Keratinocyte (primary cell): Measurements from ENCODE around the gene LIME1. TPM values are rescaled to one million over a fixed set of nuclear protein-coding genes. Genes with fewer than 3 reads are reported as not detected.

Source experiments
- DNase-seq: peaks from one replicate; pipeline ENCODE4 v3.0.0-alpha.2; 2011; ENCODE audit warnings: low read depth, missing footprints, low spot score
- FAIRE-seq: peaks from 2 replicates; lab custom pipeline; 2011; peaks lifted over from hg19 to GRCh38; lab: Jason Lieb, UNC
- H2AFZ ChIP-seq: 2 replicates; pipeline ENCODE4 v1.6.0; 2012; ENCODE audit warnings: low read length, control low read depth, inconsistent platforms; ENCODE audit not compliant: control insufficient read depth
- H3K27ac ChIP-seq: 2 replicates; pipeline ENCODE4 v1.5.1; 2011; ENCODE audit warnings: low read length; ENCODE audit not compliant: control insufficient read depth, insufficient read depth
- H3K27me3 ChIP-seq: 3 replicates; pipeline ENCODE4 v1.6.0; 2011; ENCODE audit warnings: low read length; ENCODE audit not compliant: control insufficient read depth, insufficient read depth; ENCODE audit errors: extremely low read depth
- H3K36me3 ChIP-seq, 2 experiments: 2 replicates in 1 of 2; 3 replicates in 1 of 2; pipeline ENCODE4 v1.5.1; 2011; ENCODE audit warnings: low read length in 2 of 2, mild to moderate bottlenecking in 1 of 2; ENCODE audit not compliant: control insufficient read depth in 2 of 2, insufficient read depth in 2 of 2; ENCODE audit errors: extremely low read depth in 1 of 2
- H3K4me1 ChIP-seq: 3 replicates; pipeline ENCODE4 v1.5.1; 2011; ENCODE audit warnings: low read length; ENCODE audit not compliant: control insufficient read depth, insufficient read depth; ENCODE audit errors: extremely low read depth
- H3K4me2 ChIP-seq: 3 replicates; pipeline ENCODE4 v1.6.0; 2011; ENCODE audit warnings: low read depth, low read length; ENCODE audit not compliant: control insufficient read depth, insufficient read depth; ENCODE audit errors: extremely low read depth
- H3K4me3 ChIP-seq, 3 experiments: fragments of 200-600 bp in 1 of 3; sonication (generic) in 1 of 3; 2 replicates in 2 of 3; 3 replicates in 1 of 3; pipeline ENCODE4 v1.5.1; 2011 to 2016; ENCODE audit warnings: low read length in 3 of 3, mild to moderate bottlenecking in 3 of 3, control low read depth in 2 of 3, inconsistent platforms in 1 of 3, low read depth in 1 of 3, mixed read lengths in 1 of 3, mixed run types in 1 of 3, moderate library complexity in 1 of 3; ENCODE audit not compliant: control insufficient read depth in 2 of 3, insufficient read depth in 2 of 3; ENCODE audit errors: extremely low read depth in 1 of 3
- H3K79me2 ChIP-seq: 2 replicates; pipeline ENCODE4 v1.6.0; 2012; ENCODE audit warnings: low read length; ENCODE audit not compliant: control insufficient read depth, insufficient read depth
- H3K9ac ChIP-seq: 3 replicates; pipeline ENCODE4 v1.6.0; 2011; ENCODE audit warnings: low read length; ENCODE audit not compliant: control insufficient read depth, insufficient read depth; ENCODE audit errors: extremely low read depth
- H3K9me1 ChIP-seq: 3 replicates; pipeline ENCODE4 v1.6.0; 2011; ENCODE audit warnings: low read length; ENCODE audit not compliant: control insufficient read depth, insufficient read depth; ENCODE audit errors: extremely low read depth
- H3K9me3 ChIP-seq: 2 replicates; pipeline ENCODE4 v1.5.1; 2012; ENCODE audit warnings: low read depth, low read length; ENCODE audit not compliant: control insufficient read depth
- H4K20me1 ChIP-seq: 3 replicates; pipeline ENCODE4 v1.6.0; 2011; ENCODE audit warnings: low read length; ENCODE audit not compliant: control insufficient read depth, insufficient read depth; ENCODE audit errors: extremely low read depth
- EZH2 ChIP-seq: IDR thresholded peaks from one replicate; pipeline ENCODE4 v1.6.1; 2012; ENCODE audit warnings: inconsistent platforms, mild to moderate bottlenecking, low read length, moderate library complexity
- dilution Hi-C: fragments of 300-500 bp; cut with MboI; formaldehyde crosslinking; loops from one replicate; pipeline ENCODE4 v1.7.0; 2020; ENCODE audit warnings: low sequenced_read_pairs; ENCODE audit not compliant: extremely low pct_ligation_motif_present
- polyA plus RNA-seq, 5 experiments: library from polyadenylated mRNA; depleted of rRNA in 3 of 5; stranded (reverse) in 3 of 5; stranded (forward) in 1 of 5; unstranded in 1 of 5; fragments of >200 nt; gene quantifications; 1 replicate in 1 of 5; 2 replicates in 3 of 5; 3 replicates in 1 of 5; pipeline versions ENCODE4 v1.2.1 to v1.2.3, GENCODE V29; 2011 to 2012; ENCODE audit warnings: missing spikeins in 2 of 5, low read depth in 1 of 5, low replicate concordance in 1 of 5
- TF ChIP-seq, protein P1 (sequence below), 3 experiments: IDR thresholded peaks in 1 of 3; conservative IDR thresholded peaks in 1 of 3; optimal IDR thresholded peaks in 1 of 3; 2 replicates in 2 of 3; 3 replicates in 1 of 3; pipeline versions ENCODE3 to v1.5.1; 2011; ENCODE audit warnings: low read length in 3 of 3, mild to moderate bottlenecking in 3 of 3, moderate library complexity in 2 of 3, control low read depth in 1 of 3, inconsistent platforms in 1 of 3; ENCODE audit not compliant: insufficient read depth in 2 of 3; ENCODE audit errors: extremely low read depth in 1 of 3

LIME1 gene
- polyA plus RNA-seq, 1 donor (not counting 4 experiments of a cell fraction or from before 2014, with no cell fraction given), result 0.75 TPM

GRCh38 chr20:63767886-63768285, 31.4 kb downstream of the LIME1 start:
- H4K20me1 ChIP-seq, result no peaks in the 10 kb centered on the region
- peaks cover 8% of the 10 kb centered on the region for H3K27me3 ChIP-seq
- no peaks in the 10 kb centered on the region for H3K9me1 ChIP-seq
- DNase-seq (no peak), FAIRE-seq (no peak)
- H3K27ac ChIP-seq, result no peak overlapping the region
- no peaks in the 10 kb centered on the region for H3K9me3 ChIP-seq
- H3K4me2 ChIP-seq, result no peak overlapping the region
- H3K79me2 ChIP-seq, result no peaks in the 10 kb centered on the region
- dilution Hi-C loops, result no loop called here
- no peak for TF ChIP-seq EZH2
- TF ChIP-seq, protein P1, sequence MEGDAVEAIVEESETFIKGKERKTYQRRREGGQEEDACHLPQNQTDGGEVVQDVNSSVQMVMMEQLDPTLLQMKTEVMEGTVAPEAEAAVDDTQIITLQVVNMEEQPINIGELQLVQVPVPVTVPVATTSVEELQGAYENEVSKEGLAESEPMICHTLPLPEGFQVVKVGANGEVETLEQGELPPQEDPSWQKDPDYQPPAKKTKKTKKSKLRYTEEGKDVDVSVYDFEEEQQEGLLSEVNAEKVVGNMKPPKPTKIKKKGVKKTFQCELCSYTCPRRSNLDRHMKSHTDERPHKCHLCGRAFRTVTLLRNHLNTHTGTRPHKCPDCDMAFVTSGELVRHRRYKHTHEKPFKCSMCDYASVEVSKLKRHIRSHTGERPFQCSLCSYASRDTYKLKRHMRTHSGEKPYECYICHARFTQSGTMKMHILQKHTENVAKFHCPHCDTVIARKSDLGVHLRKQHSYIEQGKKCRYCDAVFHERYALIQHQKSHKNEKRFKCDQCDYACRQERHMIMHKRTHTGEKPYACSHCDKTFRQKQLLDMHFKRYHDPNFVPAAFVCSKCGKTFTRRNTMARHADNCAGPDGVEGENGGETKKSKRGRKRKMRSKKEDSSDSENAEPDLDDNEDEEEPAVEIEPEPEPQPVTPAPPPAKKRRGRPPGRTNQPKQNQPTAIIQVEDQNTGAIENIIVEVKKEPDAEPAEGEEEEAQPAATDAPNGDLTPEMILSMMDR (optimal IDR thresholded peaks at IDR 0.05 in 1 of 3, IDR thresholded peaks at IDR 0.05 in 1 of 3, conservative IDR thresholded peaks at IDR 0.05 in 1 of 3; ENCODE audit: extremely low read depth in 1 of 3, insufficient read depth in 2 of 3, low read length in 3 of 3), result no peak
- peaks cover 4% of the 10 kb centered on the region for H3K4me1 ChIP-seq
- H3K36me3 ChIP-seq, result no peaks in the 10 kb centered on the region
- no peak overlapping the region for H3K9ac ChIP-seq
- H3K4me3 ChIP-seq, result no peak overlapping the region
- no peak overlapping the region for H2AFZ ChIP-seq

DNA sequence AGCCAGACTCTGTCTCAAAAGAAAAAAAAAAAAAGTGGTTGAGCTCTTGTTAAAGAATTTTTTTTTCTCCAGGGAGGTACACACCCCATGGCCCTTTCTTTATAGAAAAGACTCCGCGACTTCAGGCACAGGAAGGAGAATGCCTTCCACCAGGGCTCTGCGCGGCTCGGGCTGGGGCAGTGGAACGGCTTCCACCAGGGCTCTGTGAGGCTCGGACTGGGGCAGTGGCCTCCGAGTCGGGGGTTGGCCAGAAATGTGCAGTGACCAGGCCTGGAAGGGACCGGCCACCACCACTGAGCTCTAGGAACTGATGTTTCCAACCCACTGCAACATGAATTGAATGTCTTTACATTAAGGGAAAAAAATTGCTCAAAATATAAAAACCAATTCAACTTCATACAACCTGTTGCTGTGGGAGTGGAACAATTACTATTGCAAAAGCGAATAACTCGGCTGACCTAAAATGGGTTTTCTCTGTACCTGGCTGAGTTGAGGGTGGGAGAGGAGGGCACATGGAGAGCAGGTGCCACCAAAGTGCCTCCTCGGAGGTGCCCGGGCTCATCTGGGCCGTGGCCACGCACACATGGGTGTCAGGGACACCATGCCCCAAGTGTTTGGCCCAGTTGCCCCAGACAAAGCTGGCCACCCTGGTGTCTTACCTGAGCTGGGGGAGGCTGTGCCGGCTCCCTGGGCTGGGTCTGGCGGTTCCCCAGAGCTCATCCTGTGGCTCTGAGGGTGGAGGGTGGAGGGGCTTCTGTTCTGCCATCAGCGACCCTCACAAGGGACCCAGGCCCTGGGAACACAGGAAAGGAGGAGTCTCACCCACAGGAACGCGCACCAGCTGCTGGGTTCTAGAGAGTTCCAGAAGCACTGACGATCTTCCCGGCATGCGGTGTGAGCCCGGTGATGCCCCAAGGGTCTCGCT, 32.4 kb downstream of the LIME1 start:
- Histone ChIP-seq H3K9me3 (no peaks in the 10 kb centered on the region), H3K9ac (no peak overlapping the region), H3K4me1 (peaks cover 7% of the 10 kb centered on the region), H3K4me3 (no peak overlapping the region), H2AFZ (no peak overlapping the region), H3K79me2 (no peaks in the 10 kb centered on the region), H3K27ac (no peak overlapping the region), H3K9me1 (no peaks in the 10 kb centered on the region), H3K4me2 (no peak overlapping the region), H3K36me3 (no peaks in the 10 kb centered on the region), H3K27me3 (peaks cover 8% of the 10 kb centered on the region), H4K20me1 (no peaks in the 10 kb centered on the region)
- FAIRE-seq (no peak), DNase-seq (no peak)
- TF ChIP-seq, protein P1 (optimal IDR thresholded peaks at IDR 0.05 in 1 of 3, IDR thresholded peaks at IDR 0.05 in 1 of 3, conservative IDR thresholded peaks at IDR 0.05 in 1 of 3; ENCODE audit: extremely low read depth in 1 of 3, insufficient read depth in 2 of 3, low read length in 3 of 3), result no peak
- TF ChIP-seq EZH2, result no peak
- dilution Hi-C loops, result no loop called here
